ENCODE data around the gene ANKS1B. TPM values are rescaled to one million over a fixed set of nuclear protein-coding genes. Genes with fewer than 3 reads are reported as not detected.

The ANKS1B gene
- total RNA-seq, 1 experiment from 2014 or later: 9.7 TPM

GRCh38 chr12:99066726-99067125, 918.0 kb downstream of the ANKS1B start:
- in situ Hi-C loops (cut with HindIII; ENCODE audit: low pct_unique_long_range_greater_than_20kb, low sequenced_read_pairs): no loop called here
- intact Hi-C loops (cut with micrococcal nuclease; ENCODE audit: unreplicated experiment): no loop called here
- Histone ChIP-seq H3K9me3 (ENCODE audit: control insufficient read depth, insufficient read depth, low read depth, low read length) (no peaks in the 10 kb centered on the region), H3K4me1 (ENCODE audit: control insufficient read depth, insufficient read depth, low read length) (no peaks in the 10 kb centered on the region), H3K36me3 (ENCODE audit: control insufficient read depth, insufficient read depth, low read length) (no peaks in the 10 kb centered on the region), H3K4me3 (ENCODE audit: low read depth in 2 of 2, low read length in 2 of 2) (no peak overlapping the region), H3K27ac (ENCODE audit: low read length) (no peak overlapping the region), H3K27me3 (ENCODE audit: control insufficient read depth, insufficient read depth, low read length) (no peaks in the 10 kb centered on the region)
- ChIA-PET POLR2A (no interaction called here), CTCF (no interaction called here)
- no peak for DNase-seq (ENCODE audit: low read depth, low spot score)
- no peak for TF ChIP-seq CTCF (IDR thresholded peaks at IDR 0.05)
- TF ChIP-seq TCF7L2 (IDR thresholded peaks at IDR 0.05; ENCODE audit: low read depth, low read length): no peak
- TF ChIP-seq SIN3A (IDR thresholded peaks at IDR 0.05; ENCODE audit: borderline replicate concordance, insufficient read depth, low read depth, low read length): no peak
- TF ChIP-seq POLR2AphosphoS5 (IDR thresholded peaks at IDR 0.05; ENCODE audit: low read depth, low read length): no peak
- no peak for TF ChIP-seq REST (IDR thresholded peaks at IDR 0.05; ENCODE audit: insufficient read depth in 1 of 2, low read depth in 2 of 2, low read length in 1 of 2)
- no TSS peak for BruUV-seq (replicated peaks)
- ATAC-seq: no peak

GRCh38 chr12:99063182-99063581, 921.6 kb downstream of the ANKS1B start:
- no peak overlapping the region for H3K4me3 ChIP-seq (ENCODE audit: low read depth in 2 of 2, low read length in 2 of 2)
- no peaks in the 10 kb centered on the region for H3K36me3 ChIP-seq (ENCODE audit: control insufficient read depth, insufficient read depth, low read length)
- no peaks in the 10 kb centered on the region for H3K27me3 ChIP-seq (ENCODE audit: control insufficient read depth, insufficient read depth, low read length)
- no peak for DNase-seq (ENCODE audit: low read depth, low spot score)
- no peak for TF ChIP-seq REST (IDR thresholded peaks at IDR 0.05; ENCODE audit: insufficient read depth in 1 of 2, low read depth in 2 of 2, low read length in 1 of 2)
- TF ChIP-seq POLR2AphosphoS5 (IDR thresholded peaks at IDR 0.05; ENCODE audit: low read depth, low read length): no peak
- TF ChIP-seq CTCF (IDR thresholded peaks at IDR 0.05): no peak
- no peak for TF ChIP-seq SIN3A (IDR thresholded peaks at IDR 0.05; ENCODE audit: borderline replicate concordance, insufficient read depth, low read depth, low read length)
- TF ChIP-seq TCF7L2 (IDR thresholded peaks at IDR 0.05; ENCODE audit: low read depth, low read length): no peak
- no peak for ATAC-seq
- intact Hi-C loops (cut with micrococcal nuclease; ENCODE audit: unreplicated experiment): no loop called here
- no peak overlapping the region for H3K27ac ChIP-seq (ENCODE audit: low read length)
- BruUV-seq (replicated peaks): no TSS peak
- in situ Hi-C loops (cut with HindIII; ENCODE audit: low pct_unique_long_range_greater_than_20kb, low sequenced_read_pairs): no loop called here
- POLR2A ChIA-PET: no interaction called here
- no peaks in the 10 kb centered on the region for H3K9me3 ChIP-seq (ENCODE audit: control insufficient read depth, insufficient read depth, low read depth, low read length)
- CTCF ChIA-PET: interaction anchor here (0.6 kb wide), 1 partner anchor 558 kb away, joined by 4 read pairs; no protein-coding TSS in a partner anchor
- no peaks in the 10 kb centered on the region for H3K4me1 ChIP-seq (ENCODE audit: control insufficient read depth, insufficient read depth, low read length)
